HG03558 (cell line): ENCODE data around the gene NAV2.

ENCODE experiments used
- ATAC-seq: cut with Tn5 transposase; IDR thresholded peaks from one replicate; pipeline ENCODE4 v1.9.1; 2021; ENCODE audit warnings: moderate number of reproducible peaks; ENCODE audit not compliant: unreplicated experiment; ENCODE audit errors: extremely low read depth

The NAV2 gene

GRCh38 chr11:19931771-19932369 is 219.2 kb downstream of the NAV2 start:
- no peak for ATAC-seq

GRCh38 chr11:19933132-19933735 is 220.6 kb downstream of the NAV2 start:
- no peak for ATAC-seq

GRCh38 chr11:19933801-19934488 is 221.3 kb downstream of the NAV2 start:
- no peak for ATAC-seq

GRCh38 chr11:19934828-19935259 is 222.2 kb downstream of the NAV2 start:
- ATAC-seq = no peak

GRCh38 chr11:19935507-19935906 is 222.9 kb downstream of the NAV2 start:
- no peak for ATAC-seq

- ATAC-seq = no peak
Measured at GRCh38 chr11:19936461-19936860, 223.8 kb downstream of the NAV2 start.

- no peak for ATAC-seq
Measured at GRCh38 chr11:19938169-19938856, 225.7 kb downstream of the NAV2 start.

GRCh38 chr11:19938866-19939265 is 226.2 kb downstream of the NAV2 start:
- no peak for ATAC-seq

GRCh38 chr11:19939415-19939929 is 226.8 kb downstream of the NAV2 start:
- ATAC-seq = no peak

GRCh38 chr11:19940831-19941230 is 228.2 kb downstream of the NAV2 start:
- ATAC-seq = no peak

- no peak for ATAC-seq
Measured at GRCh38 chr11:19946681-19947080, 234.0 kb downstream of the NAV2 start.

- ATAC-seq = no peak
Measured at GRCh38 chr11:19947537-19948114, 235.0 kb downstream of the NAV2 start.

- ATAC-seq = no peak
Measured at GRCh38 chr11:19949606-19950005, 237.0 kb downstream of the NAV2 start.

GRCh38 chr11:19951558-19952115 is 239.0 kb downstream of the NAV2 start:
- no peak for ATAC-seq

GRCh38 chr11:19952116-19952605 is 239.5 kb downstream of the NAV2 start:
- no peak for ATAC-seq

- ATAC-seq = no peak
Measured at GRCh38 chr11:19952911-19953310, 240.3 kb downstream of the NAV2 start.

GRCh38 chr11:19953336-19953735 is 240.7 kb downstream of the NAV2 start:
- ATAC-seq = no peak

- no peak for ATAC-seq
Measured at GRCh38 chr11:19953909-19954308, 241.3 kb downstream of the NAV2 start.

GRCh38 chr11:19954899-19955298 is 242.3 kb downstream of the NAV2 start:
- no peak for ATAC-seq

GRCh38 chr11:19955660-19956059 is 243.0 kb downstream of the NAV2 start:
- no peak for ATAC-seq
